ENCODE measurements around the gene THYN1. TPM values are rescaled to one million over a fixed set of nuclear protein-coding genes. Genes with fewer than 3 reads are reported as not detected.
"Not testable (repeated sequence)": the region's sequence is repeated elsewhere in the genome, so short reads cannot be mapped to it uniquely, and the experiment has no call there.

Gene THYN1
- total RNA-seq, 3 donors from 2014 or later = 37.7 to 49.0 (median 43.3) TPM

DNA sequence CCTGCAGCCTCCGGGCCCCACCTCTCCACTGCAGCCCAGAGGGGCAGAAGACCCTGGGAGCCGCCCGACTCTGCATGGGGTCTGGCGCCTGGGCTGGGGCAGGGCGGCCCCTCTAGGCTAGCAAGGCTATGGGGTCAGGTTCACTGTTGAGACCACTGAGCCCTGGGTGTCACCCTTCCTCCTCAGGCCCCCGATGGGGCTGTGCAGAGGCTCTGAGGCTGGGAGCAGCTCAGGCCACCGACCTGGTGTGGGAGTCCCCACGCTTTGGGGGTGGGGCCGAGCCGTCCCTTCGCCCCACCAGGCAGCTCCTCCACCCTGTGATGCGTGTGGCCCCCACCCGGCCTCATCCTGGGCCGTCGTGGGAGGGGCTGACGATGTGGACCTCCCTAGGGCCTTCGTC, 28.5 kb upstream of the THYN1 start:
- not testable (repeated sequence) for H3K36me3 Mint-ChIP-seq (ENCODE audit: insufficient read depth); ATAC-seq; H3K27me3 Mint-ChIP-seq (ENCODE audit: low read depth); H3K9me3 Mint-ChIP-seq; H3K4me1 Mint-ChIP-seq (ENCODE audit: low read depth); H3K4me3 Mint-ChIP-seq; DNase-seq

DNA sequence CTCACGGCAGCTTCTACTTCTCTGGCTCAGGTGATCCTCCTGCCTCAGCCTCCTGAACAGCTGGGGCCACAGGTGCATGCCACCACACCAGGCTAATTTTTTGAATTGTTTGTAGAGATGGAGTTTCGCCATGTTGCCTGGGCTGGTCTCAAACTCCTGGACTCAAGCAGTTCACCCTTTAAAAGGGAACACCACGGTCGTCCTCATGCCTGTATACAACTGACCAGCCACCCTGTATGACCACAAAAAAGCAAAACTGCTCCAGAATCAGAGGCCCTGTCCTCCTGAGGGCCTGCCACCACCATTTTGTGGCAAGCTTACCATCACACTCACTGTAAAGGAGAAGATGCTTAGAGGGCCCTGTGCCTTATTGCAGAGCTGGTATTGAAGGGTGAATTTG, 25.2 kb upstream of the THYN1 start:
- peaks cover 23% of the 10 kb centered on the region for H3K4me1 Mint-ChIP-seq (ENCODE audit: low read depth)
- no peak for ATAC-seq
- H3K36me3 Mint-ChIP-seq (ENCODE audit: insufficient read depth) = no peaks in the 10 kb centered on the region
- H3K27me3 Mint-ChIP-seq (ENCODE audit: low read depth) = peaks cover 9% of the 10 kb centered on the region
- no peak overlapping the region for H3K4me3 Mint-ChIP-seq
- no peak for DNase-seq
- H3K9me3 Mint-ChIP-seq = no peaks in the 10 kb centered on the region

DNA sequence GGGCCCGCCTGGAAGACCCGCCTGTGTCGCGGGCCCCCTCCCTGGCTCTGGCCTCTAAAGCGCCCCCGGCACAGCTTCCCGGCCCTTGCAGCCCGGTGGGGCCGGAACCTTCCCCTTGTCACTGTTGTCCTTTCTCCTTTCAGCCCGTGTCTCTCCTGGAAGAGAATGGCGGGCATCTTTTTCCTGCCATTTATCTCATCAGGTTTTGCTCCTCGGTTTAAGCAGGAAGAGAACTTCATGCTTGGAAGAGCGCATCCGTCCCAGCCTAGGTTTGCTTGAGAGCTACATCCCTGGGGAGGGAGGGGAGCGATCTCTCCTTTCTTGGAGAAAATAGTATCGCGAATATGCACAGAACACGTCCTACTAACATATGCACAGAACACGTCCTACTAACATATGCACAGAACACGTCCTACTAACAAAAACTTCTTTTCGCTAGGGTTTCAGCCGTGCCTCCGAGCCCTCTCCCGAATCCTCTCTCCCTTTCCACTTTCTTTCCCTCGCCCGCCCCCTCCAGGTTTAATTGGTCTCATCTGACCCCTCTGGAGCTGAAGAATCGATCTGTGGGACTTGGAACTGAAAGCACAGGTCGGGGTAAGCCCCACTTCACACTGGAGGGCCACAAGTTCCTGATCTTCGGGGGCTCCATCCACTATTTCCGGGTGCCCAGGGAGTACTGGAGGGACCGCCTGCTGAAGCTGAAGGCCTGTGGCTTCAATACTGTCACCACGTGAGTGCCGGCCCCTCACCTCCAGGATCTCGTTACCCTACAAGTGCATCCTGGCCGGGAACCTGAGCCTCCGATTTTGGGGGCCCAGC, 24.2 kb upstream of the THYN1 start:
- Mint-ChIP-seq H3K4me3 (peak overlapping the region; percentile 81), H3K4me1 (ENCODE audit: low read depth) (peaks cover 28% of the 10 kb centered on the region), H3K27me3 (ENCODE audit: low read depth) (peaks cover 11% of the 10 kb centered on the region), H3K9me3 (no peaks in the 10 kb centered on the region), H3K36me3 (ENCODE audit: insufficient read depth) (peaks cover 2% of the 10 kb centered on the region)
- DNase-seq = no peak
- no peak for ATAC-seq

DNA sequence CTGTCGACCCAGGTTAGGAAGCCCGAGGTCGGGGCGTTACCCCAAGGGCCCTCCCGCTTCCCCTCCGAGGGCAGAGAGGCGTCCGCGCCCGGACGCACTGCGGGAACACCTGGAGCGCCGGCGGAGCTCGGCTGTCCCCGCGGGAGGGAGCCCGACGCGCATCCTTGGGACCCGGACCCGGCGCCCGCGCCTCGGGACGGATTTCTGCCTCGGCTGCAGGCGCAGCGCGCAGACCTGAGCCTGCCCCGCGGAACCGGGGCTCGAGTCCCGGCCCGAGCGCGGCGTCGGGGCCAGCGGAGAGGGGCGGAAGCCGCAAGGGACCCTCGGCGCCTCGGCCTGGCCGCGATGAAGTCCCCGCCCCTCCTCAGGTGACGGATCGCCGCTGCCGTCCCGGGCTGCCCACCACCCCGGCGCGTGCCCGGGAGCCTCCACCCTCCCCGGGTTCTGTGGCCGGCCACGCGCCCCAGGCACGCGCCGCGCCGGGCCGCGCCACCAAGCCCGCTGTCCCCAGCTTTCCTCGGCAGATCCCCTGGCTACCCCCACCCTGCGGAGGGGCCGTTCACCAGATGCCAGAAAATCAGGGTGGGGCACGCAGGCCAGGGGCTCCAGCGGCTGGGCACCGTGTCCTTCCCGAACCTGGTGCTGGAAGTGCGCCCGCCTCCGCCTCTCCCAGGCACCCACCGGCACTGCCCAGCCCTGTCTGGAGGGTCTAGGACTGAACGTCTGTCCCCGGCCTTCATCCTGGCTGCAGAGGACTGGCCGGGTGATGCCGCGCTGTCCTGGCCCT, 23.4 kb upstream of the THYN1 start:
- DNase-seq (no peak), ATAC-seq (peak; percentile 5 to 24)
- peak overlapping the region; percentile 93 for H3K4me3 Mint-ChIP-seq
- H3K4me1 Mint-ChIP-seq (ENCODE audit: low read depth) = peaks cover 31% of the 10 kb centered on the region
- H3K36me3 Mint-ChIP-seq (ENCODE audit: insufficient read depth) = peaks cover 2% of the 10 kb centered on the region
- no peaks in the 10 kb centered on the region for H3K9me3 Mint-ChIP-seq
- H3K27me3 Mint-ChIP-seq (ENCODE audit: low read depth) = peaks cover 11% of the 10 kb centered on the region

DNA sequence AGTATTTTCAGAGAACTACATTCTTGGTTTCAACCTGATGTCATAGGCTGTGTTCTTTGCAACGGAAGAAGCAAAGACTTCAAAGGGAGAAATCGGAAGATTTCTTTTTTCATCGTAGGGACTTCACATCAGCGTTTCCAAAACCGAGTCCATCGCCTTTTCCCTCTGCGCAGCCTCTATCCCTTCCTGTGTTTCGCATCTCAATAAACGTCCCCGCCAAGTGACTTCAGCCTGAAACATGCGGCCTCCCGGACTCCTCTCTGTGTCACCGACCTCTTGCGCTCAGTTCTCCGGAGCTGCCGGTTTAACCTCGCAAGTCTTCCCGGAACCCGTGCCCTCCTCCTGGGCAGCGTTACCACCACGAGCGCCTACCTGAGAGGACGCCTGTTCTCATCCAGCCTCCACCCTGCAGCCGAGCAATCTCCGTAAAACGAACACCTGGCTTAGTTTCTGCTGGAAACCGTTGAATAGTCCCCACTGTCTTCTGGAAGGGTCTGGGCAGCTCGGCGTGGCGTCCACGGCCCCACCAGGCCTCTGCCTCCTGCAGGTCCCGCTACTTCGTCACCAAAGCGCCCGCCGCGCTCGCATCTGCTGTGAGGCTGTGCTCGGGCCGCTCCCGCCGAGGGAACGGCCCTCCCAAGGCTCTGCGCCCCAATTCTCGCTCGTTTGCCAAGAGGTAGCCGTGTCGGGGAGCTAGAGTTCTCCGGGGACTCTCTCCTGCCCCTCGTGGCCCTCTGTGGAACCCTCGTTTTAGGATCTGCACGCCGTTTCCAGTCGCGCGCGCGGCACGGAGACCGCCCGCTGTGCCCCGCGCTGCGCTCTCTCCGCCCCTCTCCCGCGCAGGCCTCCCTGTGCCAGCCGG, 22.6 kb upstream of the THYN1 start, which contains the start of gene GLB1L3:
GLB1L3 (plus strand) TSS at position 846 of the 862 bp plus-strand sequence. CDS start 362 bp downstream, outside the sequence.
- Mint-ChIP-seq H3K4me3 (peak within 1 kb of the TSS; percentile 93), H3K9me3 (no peaks in the 10 kb centered on the region), H3K36me3 (ENCODE audit: insufficient read depth) (peaks cover 2% of the 10 kb centered on the region), H3K27me3 (ENCODE audit: low read depth) (peaks cover 11% of the 10 kb centered on the region), H3K4me1 (ENCODE audit: low read depth) (peaks cover 38% of the 10 kb centered on the region)
- ATAC-seq (peak; percentile 92 to 93), DNase-seq (peak; percentile 75)

DNA sequence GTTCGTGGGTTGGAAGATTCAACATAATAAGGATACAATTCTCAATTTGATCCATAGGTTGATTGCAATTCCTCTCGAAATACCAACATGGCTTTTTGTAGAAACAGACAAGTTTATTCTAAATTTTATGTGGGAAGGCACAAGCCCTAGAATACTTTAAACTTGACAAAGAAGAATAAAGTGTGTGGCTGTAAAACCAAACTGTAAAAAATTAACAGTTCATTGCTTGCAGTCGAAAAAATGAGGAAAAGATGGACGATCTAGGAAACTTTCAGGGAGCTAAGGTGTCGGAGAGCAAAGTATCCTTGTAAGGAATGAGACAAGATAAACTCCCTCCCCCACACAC, 22.0 kb upstream of the THYN1 start:
- Mint-ChIP-seq H3K4me3 (peak overlapping the region; percentile 93), H3K27me3 (ENCODE audit: low read depth) (peaks cover 11% of the 10 kb centered on the region), H3K4me1 (ENCODE audit: low read depth) (peaks cover 44% of the 10 kb centered on the region), H3K9me3 (no peaks in the 10 kb centered on the region), H3K36me3 (ENCODE audit: insufficient read depth) (peaks cover 2% of the 10 kb centered on the region)
- no peak for ATAC-seq
- DNase-seq = no peak

DNA sequence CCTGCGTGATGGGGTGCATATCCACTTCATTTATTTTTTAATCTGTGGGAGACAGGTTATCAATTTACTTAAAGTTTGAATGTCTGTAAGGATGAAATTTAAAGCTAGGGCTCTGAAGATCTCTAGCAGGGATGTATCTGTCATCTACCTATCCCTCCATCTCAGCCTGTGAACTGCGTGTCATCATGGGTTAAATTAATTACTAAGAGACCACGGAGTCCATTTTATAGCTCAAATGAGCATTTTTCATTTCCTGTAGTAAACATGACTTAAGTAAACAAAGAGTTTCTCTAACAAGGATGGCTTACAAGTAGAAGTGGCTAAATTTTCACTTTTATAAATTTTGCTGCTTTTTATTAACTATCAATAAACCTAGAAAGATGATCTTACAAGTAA, 20.2 kb upstream of the THYN1 start:
- peaks cover 11% of the 10 kb centered on the region for H3K27me3 Mint-ChIP-seq (ENCODE audit: low read depth)
- H3K36me3 Mint-ChIP-seq (ENCODE audit: insufficient read depth) = peaks cover 2% of the 10 kb centered on the region
- no peak for ATAC-seq
- H3K4me3 Mint-ChIP-seq = no peak overlapping the region
- no peaks in the 10 kb centered on the region for H3K9me3 Mint-ChIP-seq
- H3K4me1 Mint-ChIP-seq (ENCODE audit: low read depth) = peaks cover 48% of the 10 kb centered on the region
- DNase-seq = no peak

DNA sequence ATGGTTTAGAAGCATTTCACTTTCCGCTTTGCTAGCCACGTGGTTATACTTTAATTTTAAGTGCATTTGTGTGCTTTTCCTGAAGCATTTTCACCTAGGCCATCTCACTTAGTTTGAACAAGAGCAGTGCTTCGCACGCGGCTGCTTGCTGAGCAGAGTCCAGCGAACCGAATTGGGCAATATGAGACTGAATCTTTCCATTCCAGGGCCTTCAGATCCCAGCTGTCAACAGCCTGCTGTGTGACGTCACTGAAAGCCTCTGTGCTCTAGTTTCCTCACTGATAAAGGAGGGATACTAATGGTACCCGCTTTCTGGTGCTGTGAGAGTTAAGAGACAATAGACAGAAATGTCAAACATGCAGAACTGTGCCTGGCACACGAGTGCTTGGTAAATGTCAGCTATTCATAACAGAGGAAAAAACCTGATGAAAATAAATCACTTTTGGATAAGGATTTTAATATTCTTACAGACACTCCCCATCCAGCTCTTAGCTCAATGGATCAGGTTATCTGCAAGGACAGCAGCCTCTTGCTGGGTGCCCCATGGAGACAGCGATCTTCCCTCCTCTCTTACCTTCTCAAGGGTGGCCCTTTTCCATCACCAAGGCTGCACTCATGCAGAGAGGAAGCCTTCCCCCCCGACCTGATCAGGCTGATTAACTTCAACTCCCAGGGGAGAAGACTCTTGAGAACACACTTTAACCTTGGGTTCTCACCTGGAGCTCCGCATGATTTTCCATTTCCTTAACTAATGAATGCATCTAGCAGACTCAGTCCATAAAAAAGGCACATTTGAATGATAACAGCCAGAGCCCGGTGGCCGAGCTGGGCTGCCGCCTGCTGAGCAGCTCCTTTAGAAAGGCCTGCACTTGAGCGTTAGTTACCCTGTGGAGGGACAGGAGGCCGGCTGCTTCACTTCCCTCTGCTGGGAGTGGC, 19.5 kb upstream of the THYN1 start:
- H3K4me3 Mint-ChIP-seq = no peak overlapping the region
- ATAC-seq = no peak
- H3K27me3 Mint-ChIP-seq (ENCODE audit: low read depth) = peaks cover 11% of the 10 kb centered on the region
- no peak for DNase-seq
- no peaks in the 10 kb centered on the region for H3K9me3 Mint-ChIP-seq
- H3K36me3 Mint-ChIP-seq (ENCODE audit: insufficient read depth) = peaks cover 2% of the 10 kb centered on the region
- peaks cover 48% of the 10 kb centered on the region for H3K4me1 Mint-ChIP-seq (ENCODE audit: low read depth)

DNA sequence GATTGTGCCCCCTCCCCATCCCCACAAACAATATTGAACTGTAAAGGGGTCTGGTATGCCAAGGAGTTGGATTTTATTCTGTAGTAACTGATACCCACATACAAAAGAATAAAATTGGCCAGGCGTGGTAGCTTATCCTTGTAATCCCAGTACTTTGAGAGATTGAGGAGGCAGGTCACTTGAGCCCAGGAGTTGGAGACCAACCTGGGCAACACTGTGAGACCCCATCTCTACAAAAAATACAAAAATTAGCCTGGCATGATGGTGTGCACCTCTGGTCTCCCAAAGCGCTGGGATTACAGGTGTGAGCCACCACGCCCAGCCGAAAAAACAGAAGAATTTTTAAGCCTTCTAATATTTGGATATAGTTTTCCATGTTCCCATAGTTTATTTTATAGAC, 18.8 kb upstream of the THYN1 start:
- no peaks in the 10 kb centered on the region for H3K9me3 Mint-ChIP-seq
- no peak overlapping the region for H3K4me3 Mint-ChIP-seq
- peaks cover 45% of the 10 kb centered on the region for H3K4me1 Mint-ChIP-seq (ENCODE audit: low read depth)
- H3K27me3 Mint-ChIP-seq (ENCODE audit: low read depth) = peaks cover 8% of the 10 kb centered on the region
- no peak for DNase-seq
- peaks cover 2% of the 10 kb centered on the region for H3K36me3 Mint-ChIP-seq (ENCODE audit: insufficient read depth)
- ATAC-seq = no peak

DNA sequence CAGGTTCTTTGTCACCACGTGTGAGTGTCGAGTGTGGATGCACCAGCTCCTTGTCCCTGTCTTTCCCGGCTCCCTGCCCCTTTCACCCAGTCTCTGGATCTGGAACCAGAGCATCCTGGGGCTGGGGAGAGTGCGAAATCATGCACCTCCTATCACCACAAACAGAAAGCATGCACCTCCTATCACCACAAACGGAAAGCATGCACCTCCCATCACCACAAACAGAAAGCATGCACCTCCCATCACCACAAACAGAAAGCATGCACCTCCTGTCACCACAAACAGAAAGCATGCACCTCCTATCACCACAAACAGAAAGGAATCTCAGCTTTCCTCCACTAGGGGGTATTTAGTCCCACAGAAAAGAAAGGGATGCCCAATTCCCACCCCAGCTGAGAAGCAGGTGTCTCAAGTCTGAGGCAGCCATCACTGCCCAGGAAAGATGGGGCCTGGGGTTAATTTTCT, 17.1 kb upstream of the THYN1 start:
- Mint-ChIP-seq H3K27me3 (ENCODE audit: low read depth) (peaks cover 2% of the 10 kb centered on the region), H3K9me3 (no peaks in the 10 kb centered on the region), H3K4me3 (no peak overlapping the region), H3K36me3 (ENCODE audit: insufficient read depth) (peaks cover 2% of the 10 kb centered on the region), H3K4me1 (ENCODE audit: low read depth) (peaks cover 40% of the 10 kb centered on the region)
- DNase-seq = no peak
- peak in 1 of 2 donors; percentile 30 for ATAC-seq

DNA sequence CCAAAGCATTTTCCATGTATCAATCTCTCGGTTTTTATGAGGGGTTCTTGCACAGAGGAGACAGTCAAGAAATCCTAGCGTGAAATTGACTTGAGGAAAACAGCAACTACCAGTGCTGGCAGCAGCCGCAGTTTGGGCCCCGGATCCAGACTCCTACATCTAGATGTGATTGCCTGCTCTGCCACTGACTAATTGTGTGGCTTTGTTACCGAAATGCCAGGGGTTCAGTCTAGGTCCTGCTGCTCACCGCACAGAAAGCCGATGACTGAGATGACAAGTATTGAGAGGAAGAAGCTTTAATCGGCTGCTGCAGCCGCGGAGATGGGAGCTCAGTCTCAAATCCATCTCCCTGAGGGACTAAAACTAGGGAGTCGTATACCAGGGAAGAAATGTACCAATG, 14.8 kb upstream of the THYN1 start:
- Mint-ChIP-seq H3K4me1 (ENCODE audit: low read depth) (peaks cover 23% of the 10 kb centered on the region), H3K27me3 (ENCODE audit: low read depth) (peaks cover 2% of the 10 kb centered on the region), H3K9me3 (no peaks in the 10 kb centered on the region), H3K36me3 (ENCODE audit: insufficient read depth) (peaks cover 2% of the 10 kb centered on the region), H3K4me3 (no peak overlapping the region)
- no peak for DNase-seq
- ATAC-seq = no peak

DNA sequence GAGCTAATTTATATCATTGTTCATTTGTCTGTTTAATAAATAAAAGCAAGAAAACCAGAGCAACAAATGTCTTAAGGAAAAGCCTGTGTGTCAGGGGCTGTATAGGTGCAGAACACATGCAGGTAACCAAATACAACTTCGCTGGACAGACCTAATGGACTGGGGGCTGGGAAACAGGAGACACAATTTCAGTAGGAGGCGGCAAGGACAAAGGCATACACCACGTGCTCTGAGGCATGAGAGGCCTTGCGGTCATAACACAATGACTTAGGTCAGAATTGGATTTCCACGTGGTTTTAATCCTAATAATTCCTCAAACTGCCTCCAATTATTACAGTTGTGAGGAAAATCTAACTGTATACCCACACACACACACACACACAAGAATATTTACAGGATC, 14.3 kb upstream of the THYN1 start:
- no peak overlapping the region for H3K4me3 Mint-ChIP-seq
- H3K9me3 Mint-ChIP-seq = no peaks in the 10 kb centered on the region
- no peak for ATAC-seq
- peaks cover 21% of the 10 kb centered on the region for H3K4me1 Mint-ChIP-seq (ENCODE audit: low read depth)
- H3K27me3 Mint-ChIP-seq (ENCODE audit: low read depth) = no peaks in the 10 kb centered on the region
- no peaks in the 10 kb centered on the region for H3K36me3 Mint-ChIP-seq (ENCODE audit: insufficient read depth)
- DNase-seq = no peak

DNA sequence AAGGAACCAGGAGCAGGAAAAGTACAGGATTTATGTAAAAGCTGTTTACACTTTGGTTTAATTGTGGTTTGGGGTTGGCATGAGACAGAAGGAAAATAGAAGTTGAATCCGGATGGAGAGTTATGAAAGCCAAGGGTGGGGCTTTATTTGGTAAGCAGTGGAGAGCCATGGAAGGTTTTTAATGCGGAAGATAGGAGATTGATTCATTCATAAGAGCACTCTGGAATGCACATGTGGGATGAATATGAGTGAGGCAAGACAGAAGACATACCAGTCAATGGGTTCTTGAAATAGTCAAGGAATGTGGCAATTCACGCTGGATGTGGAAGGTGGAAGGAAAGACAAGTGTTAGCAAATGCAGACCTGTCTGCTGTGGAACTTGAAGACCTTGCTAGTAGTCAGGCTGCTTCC, 13.7 kb upstream of the THYN1 start:
- Mint-ChIP-seq H3K36me3 (ENCODE audit: insufficient read depth) (peaks cover 4% of the 10 kb centered on the region), H3K27me3 (ENCODE audit: low read depth) (no peaks in the 10 kb centered on the region), H3K4me1 (ENCODE audit: low read depth) (peaks cover 18% of the 10 kb centered on the region), H3K9me3 (no peaks in the 10 kb centered on the region), H3K4me3 (no peak overlapping the region)
- DNase-seq (no peak), ATAC-seq (no peak)
